ENCODE measurements around the gene MDN1.

MDN1 gene

DNA sequence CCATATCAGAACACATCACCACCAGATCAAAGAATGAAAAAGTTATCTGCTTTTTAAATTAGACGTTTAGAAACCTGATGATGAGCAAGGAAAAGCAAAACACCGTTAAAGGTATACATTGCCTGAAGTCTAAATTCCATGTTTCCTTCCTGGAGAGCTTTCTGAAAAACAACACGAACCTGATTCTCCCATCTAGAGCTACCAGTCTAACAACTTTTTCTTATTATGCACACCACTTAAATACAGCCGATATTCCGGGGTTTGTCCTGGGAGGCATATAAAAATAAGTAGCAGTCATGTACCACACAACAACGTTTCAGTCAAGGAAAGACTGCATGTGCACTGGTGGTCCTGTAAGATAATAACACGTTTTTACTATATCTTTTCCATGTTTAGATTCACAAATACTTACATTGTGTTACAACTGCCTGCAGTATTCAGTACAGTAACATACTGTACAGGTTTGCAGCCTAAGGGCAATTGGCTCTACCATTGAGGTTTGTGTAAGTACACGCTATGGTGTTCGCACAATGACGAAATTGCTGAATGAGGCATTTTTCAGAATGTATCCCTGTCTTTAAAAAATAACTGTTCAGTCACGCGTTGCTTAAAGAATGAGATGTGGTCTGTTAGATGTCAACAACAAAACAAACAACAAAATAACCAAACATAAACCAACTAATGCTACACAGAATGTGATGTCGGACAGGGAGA lies 162.0 kb downstream of the MDN1 start:
- Histone ChIP-seq H3K27ac (ENCODE audit: low read length) (no peak overlapping the region), H3K9ac (ENCODE audit: low read length) (no peak overlapping the region), H3K9me2 (replicated peaks; ENCODE audit: insufficient read depth, low read length) (no peaks in the 10 kb centered on the region), H3K79me2 (ENCODE audit: low read length) (no peaks in the 10 kb centered on the region), H3K27me3 (replicated peaks; ENCODE audit: insufficient read depth, low read length) (no peaks in the 10 kb centered on the region), H3K36me3 (replicated peaks; ENCODE audit: insufficient read depth, low read length) (peaks cover 4% of the 10 kb centered on the region; the same call in 1 of the 2 replicates), H3K4me2 (ENCODE audit: low read depth, low read length) (no peak overlapping the region), H2AFZ (ENCODE audit: low read length) (no peak overlapping the region), H4K20me1 (ENCODE audit: insufficient read depth, low read length) (no peaks in the 10 kb centered on the region), H3F3A (ENCODE audit: insufficient read depth, low read length) (peaks cover 6% of the 10 kb centered on the region; the same call in 1 of the 2 replicates), H3K9me3 (replicated peaks; ENCODE audit: insufficient read depth, low read length) (no peaks in the 10 kb centered on the region), H3K4me3 (ENCODE audit: low read length) (no peak overlapping the region), H3K4me1 (ENCODE audit: low read length) (no peaks in the 10 kb centered on the region)
- DNase-seq: no peak
- TF ChIP-seq, protein P1, sequence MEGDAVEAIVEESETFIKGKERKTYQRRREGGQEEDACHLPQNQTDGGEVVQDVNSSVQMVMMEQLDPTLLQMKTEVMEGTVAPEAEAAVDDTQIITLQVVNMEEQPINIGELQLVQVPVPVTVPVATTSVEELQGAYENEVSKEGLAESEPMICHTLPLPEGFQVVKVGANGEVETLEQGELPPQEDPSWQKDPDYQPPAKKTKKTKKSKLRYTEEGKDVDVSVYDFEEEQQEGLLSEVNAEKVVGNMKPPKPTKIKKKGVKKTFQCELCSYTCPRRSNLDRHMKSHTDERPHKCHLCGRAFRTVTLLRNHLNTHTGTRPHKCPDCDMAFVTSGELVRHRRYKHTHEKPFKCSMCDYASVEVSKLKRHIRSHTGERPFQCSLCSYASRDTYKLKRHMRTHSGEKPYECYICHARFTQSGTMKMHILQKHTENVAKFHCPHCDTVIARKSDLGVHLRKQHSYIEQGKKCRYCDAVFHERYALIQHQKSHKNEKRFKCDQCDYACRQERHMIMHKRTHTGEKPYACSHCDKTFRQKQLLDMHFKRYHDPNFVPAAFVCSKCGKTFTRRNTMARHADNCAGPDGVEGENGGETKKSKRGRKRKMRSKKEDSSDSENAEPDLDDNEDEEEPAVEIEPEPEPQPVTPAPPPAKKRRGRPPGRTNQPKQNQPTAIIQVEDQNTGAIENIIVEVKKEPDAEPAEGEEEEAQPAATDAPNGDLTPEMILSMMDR (IDR thresholded peaks at IDR 0.05; ENCODE audit: low read length): no peak
- no peak for TF ChIP-seq EZH2 (optimal IDR thresholded peaks at IDR 0.05; ENCODE audit: low read depth, low read length)
- no peak for TF ChIP-seq EZH2phosphoT487 (IDR thresholded peaks at IDR 0.05; ENCODE audit: low read length)

DNA sequence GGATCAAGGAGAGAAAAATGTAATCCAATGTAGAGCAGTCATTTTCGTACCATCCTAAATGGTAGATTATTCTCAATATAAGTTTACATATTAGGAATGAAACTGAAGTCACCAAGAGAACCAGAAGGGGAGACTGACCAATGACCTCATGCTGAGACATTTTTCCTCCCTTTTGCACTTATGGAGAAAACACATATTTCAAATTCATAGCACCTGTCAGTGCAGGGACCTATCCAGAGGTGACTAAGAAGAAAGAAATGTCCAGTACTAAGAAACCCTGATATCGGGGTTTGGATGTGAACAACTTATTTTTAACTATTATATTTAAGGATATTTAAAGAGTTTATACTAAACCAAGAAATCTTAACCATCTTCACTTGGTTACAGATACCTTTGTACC lies 164.5 kb downstream of the MDN1 start:
- no peaks in the 10 kb centered on the region for H4K20me1 ChIP-seq (ENCODE audit: insufficient read depth, low read length)
- no peak overlapping the region for H3K4me3 ChIP-seq (ENCODE audit: low read length)
- H2AFZ ChIP-seq (ENCODE audit: low read length): no peak overlapping the region
- H3K27me3 ChIP-seq (replicated peaks; ENCODE audit: insufficient read depth, low read length): no peaks in the 10 kb centered on the region
- no peak overlapping the region for H3K9ac ChIP-seq (ENCODE audit: low read length)
- no peak overlapping the region for H3K4me2 ChIP-seq (ENCODE audit: low read depth, low read length)
- no peaks in the 10 kb centered on the region; the same call in 1 of the 2 replicates for H3K36me3 ChIP-seq (replicated peaks; ENCODE audit: insufficient read depth, low read length)
- no peak overlapping the region for H3K27ac ChIP-seq (ENCODE audit: low read length)
- no peaks in the 10 kb centered on the region for H3K9me3 ChIP-seq (replicated peaks; ENCODE audit: insufficient read depth, low read length)
- H3K4me1 ChIP-seq (ENCODE audit: low read length): no peaks in the 10 kb centered on the region
- H3F3A ChIP-seq (ENCODE audit: insufficient read depth, low read length): peaks cover 6% of the 10 kb centered on the region; the same call in 1 of the 2 replicates
- no peak for DNase-seq
- H3K9me2 ChIP-seq (replicated peaks; ENCODE audit: insufficient read depth, low read length): no peaks in the 10 kb centered on the region
- no peaks in the 10 kb centered on the region for H3K79me2 ChIP-seq (ENCODE audit: low read length)
- TF ChIP-seq EZH2phosphoT487 (IDR thresholded peaks at IDR 0.05; ENCODE audit: low read length): no peak
- TF ChIP-seq, protein P1 (IDR thresholded peaks at IDR 0.05; ENCODE audit: low read length): no peak
- no peak for TF ChIP-seq EZH2 (optimal IDR thresholded peaks at IDR 0.05; ENCODE audit: low read depth, low read length)

DNA sequence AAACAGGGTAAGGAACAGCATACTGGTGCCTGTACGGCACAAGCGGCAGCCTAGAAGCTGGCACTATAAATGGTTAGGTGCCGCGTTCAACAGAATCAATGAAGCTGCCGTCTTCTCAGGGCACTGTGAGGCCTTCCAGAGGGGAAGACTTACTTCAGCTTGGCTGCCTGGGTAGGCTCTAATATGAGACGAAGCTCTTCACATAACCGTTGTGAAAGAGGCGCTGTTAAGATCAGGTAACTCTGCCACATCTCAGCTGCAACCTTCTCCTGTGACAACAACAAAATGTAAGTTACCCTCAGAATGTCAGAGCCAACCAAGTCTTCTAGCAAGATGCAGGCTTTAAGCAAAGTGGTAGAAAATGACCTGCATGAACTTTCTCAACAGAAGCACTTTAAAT lies 169.0 kb downstream of the MDN1 start:
- TF ChIP-seq EZH2phosphoT487 (IDR thresholded peaks at IDR 0.05; ENCODE audit: low read length): no peak
- TF ChIP-seq, protein P1 (IDR thresholded peaks at IDR 0.05; ENCODE audit: low read length): no peak
- no peak for TF ChIP-seq EZH2 (optimal IDR thresholded peaks at IDR 0.05; ENCODE audit: low read depth, low read length)
- no peak overlapping the region for H3K4me3 ChIP-seq (ENCODE audit: low read length)
- no peak overlapping the region for H3K4me2 ChIP-seq (ENCODE audit: low read depth, low read length)
- H3K27me3 ChIP-seq (replicated peaks; ENCODE audit: insufficient read depth, low read length): no peaks in the 10 kb centered on the region
- no peaks in the 10 kb centered on the region for H3K9me3 ChIP-seq (replicated peaks; ENCODE audit: insufficient read depth, low read length)
- H3F3A ChIP-seq (ENCODE audit: insufficient read depth, low read length): peaks cover 6% of the 10 kb centered on the region; the same call in 1 of the 2 replicates
- H3K79me2 ChIP-seq (ENCODE audit: low read length): no peaks in the 10 kb centered on the region
- no peak overlapping the region for H2AFZ ChIP-seq (ENCODE audit: low read length)
- no peak overlapping the region for H3K9ac ChIP-seq (ENCODE audit: low read length)
- H3K9me2 ChIP-seq (replicated peaks; ENCODE audit: insufficient read depth, low read length): no peaks in the 10 kb centered on the region
- H4K20me1 ChIP-seq (ENCODE audit: insufficient read depth, low read length): no peaks in the 10 kb centered on the region
- no peak overlapping the region for H3K27ac ChIP-seq (ENCODE audit: low read length)
- no peak for DNase-seq
- H3K4me1 ChIP-seq (ENCODE audit: low read length): no peaks in the 10 kb centered on the region
- no peaks in the 10 kb centered on the region; the same call in 1 of the 2 replicates for H3K36me3 ChIP-seq (replicated peaks; ENCODE audit: insufficient read depth, low read length)
